ENCODE data around the gene SPAG17.

SPAG17 gene

DNA sequence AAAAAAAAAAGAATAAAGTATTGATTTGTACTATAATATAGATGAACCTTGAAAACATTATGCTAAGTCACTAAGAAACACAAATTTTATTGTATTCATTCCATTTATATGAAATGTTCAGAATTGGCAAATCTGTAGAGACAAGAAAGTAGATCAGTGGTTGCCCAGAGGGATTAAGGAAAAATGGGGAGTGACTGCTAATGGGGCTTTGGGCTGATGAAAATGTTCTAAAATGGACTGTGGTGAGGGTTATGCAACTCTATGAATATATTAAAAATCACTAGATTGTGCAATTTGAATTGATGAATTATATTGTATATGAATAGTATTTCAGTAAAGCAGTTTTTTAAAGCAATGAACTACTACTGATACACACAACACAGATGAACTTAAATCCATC is 265.7 kb downstream of the SPAG17 start:
- no peaks in the 10 kb centered on the region for H3F3A ChIP-seq (ENCODE audit: control insufficient read depth, insufficient read depth)
- peaks cover 6% of the 10 kb centered on the region for H3K79me2 ChIP-seq (ENCODE audit: control insufficient read depth, low read length)
- peaks cover 20% of the 10 kb centered on the region for H3K36me3 ChIP-seq (ENCODE audit: control insufficient read depth, low read length)
- H3K27ac ChIP-seq (ENCODE audit: low read depth, low read length): no peak overlapping the region
- H3K4me2 ChIP-seq (ENCODE audit: low read length): no peak overlapping the region
- H3K4me1 ChIP-seq (ENCODE audit: control insufficient read depth, low read length): no peaks in the 10 kb centered on the region
- TF ChIP-seq, protein P1, sequence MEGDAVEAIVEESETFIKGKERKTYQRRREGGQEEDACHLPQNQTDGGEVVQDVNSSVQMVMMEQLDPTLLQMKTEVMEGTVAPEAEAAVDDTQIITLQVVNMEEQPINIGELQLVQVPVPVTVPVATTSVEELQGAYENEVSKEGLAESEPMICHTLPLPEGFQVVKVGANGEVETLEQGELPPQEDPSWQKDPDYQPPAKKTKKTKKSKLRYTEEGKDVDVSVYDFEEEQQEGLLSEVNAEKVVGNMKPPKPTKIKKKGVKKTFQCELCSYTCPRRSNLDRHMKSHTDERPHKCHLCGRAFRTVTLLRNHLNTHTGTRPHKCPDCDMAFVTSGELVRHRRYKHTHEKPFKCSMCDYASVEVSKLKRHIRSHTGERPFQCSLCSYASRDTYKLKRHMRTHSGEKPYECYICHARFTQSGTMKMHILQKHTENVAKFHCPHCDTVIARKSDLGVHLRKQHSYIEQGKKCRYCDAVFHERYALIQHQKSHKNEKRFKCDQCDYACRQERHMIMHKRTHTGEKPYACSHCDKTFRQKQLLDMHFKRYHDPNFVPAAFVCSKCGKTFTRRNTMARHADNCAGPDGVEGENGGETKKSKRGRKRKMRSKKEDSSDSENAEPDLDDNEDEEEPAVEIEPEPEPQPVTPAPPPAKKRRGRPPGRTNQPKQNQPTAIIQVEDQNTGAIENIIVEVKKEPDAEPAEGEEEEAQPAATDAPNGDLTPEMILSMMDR (IDR thresholded peaks at IDR 0.05; ENCODE audit: low read depth, low read length, poor library complexity, severe bottlenecking): no peak
- TF ChIP-seq EZH2phosphoT487 (IDR thresholded peaks at IDR 0.05; ENCODE audit: borderline replicate concordance, low read length): no peak
- no peak overlapping the region for H3K4me3 ChIP-seq (ENCODE audit: low read length)
- H3K9me2 ChIP-seq (replicated peaks; ENCODE audit: control insufficient read depth, low read length): no peaks in the 10 kb centered on the region
- no peaks in the 10 kb centered on the region for H4K20me1 ChIP-seq (ENCODE audit: control insufficient read depth, insufficient read depth, low read depth, low read length)
- no peaks in the 10 kb centered on the region for H3K9me3 ChIP-seq (ENCODE audit: control insufficient read depth, insufficient read depth, low read length)
- no peaks in the 10 kb centered on the region for H3K27me3 ChIP-seq (ENCODE audit: control insufficient read depth, low read length)

GRCh38 chr1:117911051-117911450 is 274.0 kb downstream of the SPAG17 start:
- Histone ChIP-seq H3K27me3 (ENCODE audit: control insufficient read depth, low read length) (no peaks in the 10 kb centered on the region), H3K4me3 (ENCODE audit: low read length) (no peak overlapping the region), H3F3A (ENCODE audit: control insufficient read depth, insufficient read depth) (no peaks in the 10 kb centered on the region), H3K79me2 (ENCODE audit: control insufficient read depth, low read length) (no peaks in the 10 kb centered on the region), H3K36me3 (ENCODE audit: control insufficient read depth, low read length) (peaks cover 28% of the 10 kb centered on the region), H3K4me1 (ENCODE audit: control insufficient read depth, low read length) (no peaks in the 10 kb centered on the region), H3K9me2 (replicated peaks; ENCODE audit: control insufficient read depth, low read length) (no peaks in the 10 kb centered on the region), H4K20me1 (ENCODE audit: control insufficient read depth, insufficient read depth, low read depth, low read length) (no peaks in the 10 kb centered on the region), H3K4me2 (ENCODE audit: low read length) (no peak overlapping the region), H3K27ac (ENCODE audit: low read depth, low read length) (no peak overlapping the region), H3K9me3 (ENCODE audit: control insufficient read depth, insufficient read depth, low read length) (no peaks in the 10 kb centered on the region)
- TF ChIP-seq EZH2phosphoT487 (IDR thresholded peaks at IDR 0.05; ENCODE audit: borderline replicate concordance, low read length): no peak
- TF ChIP-seq, protein P1 (IDR thresholded peaks at IDR 0.05; ENCODE audit: low read depth, low read length, poor library complexity, severe bottlenecking): no peak

- H3K4me1 ChIP-seq (ENCODE audit: control insufficient read depth, low read length): no peaks in the 10 kb centered on the region
- H3K36me3 ChIP-seq (ENCODE audit: control insufficient read depth, low read length): peaks cover 10% of the 10 kb centered on the region
- H3K27me3 ChIP-seq (ENCODE audit: control insufficient read depth, low read length): no peaks in the 10 kb centered on the region
- no peaks in the 10 kb centered on the region for H3K9me2 ChIP-seq (replicated peaks; ENCODE audit: control insufficient read depth, low read length)
- no peaks in the 10 kb centered on the region for H3K79me2 ChIP-seq (ENCODE audit: control insufficient read depth, low read length)
- no peak overlapping the region for H3K4me3 ChIP-seq (ENCODE audit: low read length)
- no peaks in the 10 kb centered on the region for H4K20me1 ChIP-seq (ENCODE audit: control insufficient read depth, insufficient read depth, low read depth, low read length)
- no peaks in the 10 kb centered on the region for H3F3A ChIP-seq (ENCODE audit: control insufficient read depth, insufficient read depth)
- TF ChIP-seq EZH2phosphoT487 (IDR thresholded peaks at IDR 0.05; ENCODE audit: borderline replicate concordance, low read length): no peak
- TF ChIP-seq, protein P1 (IDR thresholded peaks at IDR 0.05; ENCODE audit: low read depth, low read length, poor library complexity, severe bottlenecking): no peak
- H3K9me3 ChIP-seq (ENCODE audit: control insufficient read depth, insufficient read depth, low read length): no peaks in the 10 kb centered on the region
- H3K4me2 ChIP-seq (ENCODE audit: low read length): no peak overlapping the region
- no peak overlapping the region for H3K27ac ChIP-seq (ENCODE audit: low read depth, low read length)
Measured at GRCh38 chr1:117905019-117905418, 280.0 kb downstream of the SPAG17 start.

DNA sequence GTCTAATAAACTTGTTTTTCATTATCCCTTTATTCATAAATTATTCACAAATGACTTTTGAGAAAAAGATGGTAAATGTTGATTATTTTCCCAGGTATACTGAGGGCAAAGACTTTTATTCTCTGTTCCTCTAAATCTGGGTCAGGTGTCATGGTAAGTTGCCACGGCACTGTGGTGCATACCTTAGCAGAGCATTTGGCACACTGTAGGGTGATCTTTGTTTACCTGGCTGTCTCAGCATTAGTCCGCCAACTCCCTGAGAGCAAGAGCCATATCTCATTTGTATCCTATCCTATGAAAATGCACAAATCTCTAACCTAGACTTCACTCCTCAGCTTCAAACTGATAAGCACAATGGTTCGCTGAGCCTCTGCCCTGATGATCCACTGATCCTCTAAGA is 280.5 kb downstream of the SPAG17 start:
- no peaks in the 10 kb centered on the region for H3K9me3 ChIP-seq (ENCODE audit: control insufficient read depth, insufficient read depth, low read length)
- TF ChIP-seq, protein P1 (IDR thresholded peaks at IDR 0.05; ENCODE audit: low read depth, low read length, poor library complexity, severe bottlenecking): no peak
- TF ChIP-seq EZH2phosphoT487 (IDR thresholded peaks at IDR 0.05; ENCODE audit: borderline replicate concordance, low read length): no peak
- no peaks in the 10 kb centered on the region for H4K20me1 ChIP-seq (ENCODE audit: control insufficient read depth, insufficient read depth, low read depth, low read length)
- no peaks in the 10 kb centered on the region for H3K9me2 ChIP-seq (replicated peaks; ENCODE audit: control insufficient read depth, low read length)
- no peak overlapping the region for H3K4me2 ChIP-seq (ENCODE audit: low read length)
- no peaks in the 10 kb centered on the region for H3K27me3 ChIP-seq (ENCODE audit: control insufficient read depth, low read length)
- no peak overlapping the region for H3K27ac ChIP-seq (ENCODE audit: low read depth, low read length)
- H3K4me3 ChIP-seq (ENCODE audit: low read length): no peak overlapping the region
- H3K4me1 ChIP-seq (ENCODE audit: control insufficient read depth, low read length): no peaks in the 10 kb centered on the region
- no peaks in the 10 kb centered on the region for H3K79me2 ChIP-seq (ENCODE audit: control insufficient read depth, low read length)
- H3K36me3 ChIP-seq (ENCODE audit: control insufficient read depth, low read length): peaks cover 10% of the 10 kb centered on the region
- no peaks in the 10 kb centered on the region for H3F3A ChIP-seq (ENCODE audit: control insufficient read depth, insufficient read depth)

Measured in DOHH2 (cell line).